Measurements from ENCODE around the gene SFXN5. TPM values are rescaled to one million over a fixed set of nuclear protein-coding genes. Genes with fewer than 3 reads are reported as not detected.

SFXN5 gene
- total and polyA plus RNA-seq, 2 of the 8 experiments (the other 6 are each of a cell fraction or from before 2014, with no cell fraction given) = 29.3 to 33.1 TPM

GRCh38 chr2:73087311-73087710 lies 15.8 kb upstream of the SFXN5 start:
- H3K9ac ChIP-seq (replicated peaks in 1 of 4; ENCODE audit: extremely low read depth in 1 of 4, low read depth in 3 of 4, low read length in 3 of 4) = no peak overlapping the region
- no peak overlapping the region for H3K14ac ChIP-seq (ENCODE audit: insufficient read length)
- no peak overlapping the region for H2AFZ ChIP-seq (ENCODE audit: low read length)
- no peak overlapping the region for H2BK12ac ChIP-seq (ENCODE audit: low read depth, low read length)
- H4K8ac ChIP-seq (ENCODE audit: extremely low read depth, insufficient read depth, low read length) = no peak overlapping the region
- peaks cover 4% of the 10 kb centered on the region; the same call in 1 of the 2 replicates for H3K79me1 ChIP-seq (ENCODE audit: low read depth, low read length)
- no peaks in the 10 kb centered on the region; a peak in 1 of 4 replicates for H3K79me2 ChIP-seq (ENCODE audit: control insufficient read depth in 1 of 2, insufficient read depth in 2 of 2, low read length in 2 of 2)
- H2BK5ac ChIP-seq (ENCODE audit: low read depth, low read length) = no peak overlapping the region
- no peak overlapping the region for H3K4me2 ChIP-seq (ENCODE audit: insufficient read depth in 1 of 2, low read depth in 2 of 2, low read length in 2 of 2)
- no peak overlapping the region for H4K5ac ChIP-seq (ENCODE audit: insufficient read length, low read depth, low read length)
- H3K9me3 ChIP-seq (ENCODE audit: insufficient read depth in 2 of 2, low read depth in 1 of 2, low read length in 1 of 2) = no peaks in the 10 kb centered on the region
- H4K20me1 ChIP-seq (replicated peaks in 1 of 2; ENCODE audit: control insufficient read depth in 1 of 2, insufficient read depth in 2 of 2, low read length in 2 of 2) = peaks cover 0 to 5% of the 10 kb centered on the region in 2 experiments
- H2AK5ac ChIP-seq (ENCODE audit: low read depth, low read length) = no peak overlapping the region
- DNase-seq (ENCODE audit: low read depth in 1 of 2, low spot score in 2 of 2) (no peak), FAIRE-seq (no peak)
- no peak overlapping the region for H3K4me3 ChIP-seq (ENCODE audit: extremely low read depth in 1 of 4, insufficient read depth in 2 of 4, low read depth in 3 of 4, low read length in 4 of 4)
- H3K4me1 ChIP-seq (replicated peaks in 1 of 4; ENCODE audit: control insufficient read depth in 3 of 4, insufficient read depth in 4 of 4, low read length in 3 of 4) = no peaks in the 10 kb centered on the region; a peak in 1 of 7 replicates
- H3K23ac ChIP-seq (ENCODE audit: insufficient read length) = no peak overlapping the region
- no peaks in the 10 kb centered on the region for H3K27me3 ChIP-seq (replicated peaks in 1 of 4; ENCODE audit: control insufficient read depth in 3 of 4, extremely low read depth in 1 of 4, insufficient read depth in 3 of 4, low read length in 3 of 4)
- no peak overlapping the region for H2BK15ac ChIP-seq (ENCODE audit: low read length)
- H3K18ac ChIP-seq (ENCODE audit: extremely low read depth, low read length) = no peak overlapping the region
- POLR2A ChIA-PET (ENCODE audit: partially characterized antibody) = interaction anchor here (1.6 to 3.4 kb wide), 2 partner anchors 13 to 24 kb away, joined by 3 to 11 read pairs; no protein-coding TSS in a partner anchor
- H3K23me2 ChIP-seq (ENCODE audit: low read depth, low read length) = no peaks in the 10 kb centered on the region
- no peak overlapping the region for H3K4ac ChIP-seq (replicated peaks; ENCODE audit: insufficient read length, low read depth, low read length)
- no peak overlapping the region for H2BK120ac ChIP-seq (replicated peaks; ENCODE audit: low read depth, low read length)
- CTCF ChIA-PET (ENCODE audit: partially characterized antibody) = interaction anchor here (0.7 to 12.9 kb wide), 16 partner anchors 8 to 222 kb away, joined by 3 to 321 read pairs (median 12); partner anchors contain the start of genes RAB11FIP5 and SMYD5
- no peaks in the 10 kb centered on the region for H3K36me3 ChIP-seq (ENCODE audit: control insufficient read depth in 2 of 4, insufficient read depth in 4 of 4, low read length in 3 of 4)
- no peak overlapping the region for H4K91ac ChIP-seq (replicated peaks; ENCODE audit: insufficient read length, low read length)
- no peak overlapping the region for H3K27ac ChIP-seq (ENCODE audit: low read depth, low read length)
- 73% methylated on average over 4 of the region's 4 CpGs; no CpG with 5 or more reads in 1 of the 2 experiments for WGBS, 2 experiments (ENCODE audit: extremely low coverage in 1 of 2, insufficient coverage in 1 of 2, insufficient read length in 1 of 2, insufficient replicate concordance in 2 of 2, low coverage in 1 of 2, low lambda C conversion rate in 2 of 2, missing lambda C conversion rate in 1 of 2)
- H3K56ac ChIP-seq (replicated peaks; ENCODE audit: insufficient read length, low read depth, low read length) = no peak overlapping the region
- H2BK20ac ChIP-seq (ENCODE audit: low read length) = no peak overlapping the region
- TF ChIP-seq ATF3 (IDR thresholded peaks at IDR 0.05; ENCODE audit: insufficient read depth, low read depth, low read length) (no peak), BRCA1 (IDR thresholded peaks at IDR 0.05; ENCODE audit: low read depth, low read length) (no peak), TAF7 (optimal IDR thresholded peaks at IDR 0.05; ENCODE audit: borderline replicate concordance, low read depth, low read length) (no peak), SIRT6 (IDR thresholded peaks at IDR 0.05; ENCODE audit: low read length) (no peak), HDAC2 (IDR thresholded peaks at IDR 0.05; ENCODE audit: borderline replicate concordance in 1 of 2, low read depth in 2 of 2, low read length in 2 of 2) (no peak), EGR1 (IDR thresholded peaks at IDR 0.05; ENCODE audit: borderline replicate concordance, low read depth, low read length) (no peak), CTBP2 (IDR thresholded peaks at IDR 0.05; ENCODE audit: borderline replicate concordance, insufficient read depth, insufficient read length, low read length) (no peak), ZNF274 (IDR thresholded peaks at IDR 0.05; ENCODE audit: borderline replicate concordance, extremely low read depth, low read length) (no peak), YY1 (IDR thresholded peaks at IDR 0.05; ENCODE audit: low read depth, low read length) (no peak), SIX5 (IDR thresholded peaks at IDR 0.05; ENCODE audit: low read depth, low read length) (no peak), RAD21 (IDR thresholded peaks at IDR 0.05 in 1 of 2, conservative IDR thresholded peaks at IDR 0.05 in 1 of 2; ENCODE audit: low read depth in 2 of 2, low read length in 2 of 2) (no peak), CBX5 (IDR thresholded peaks at IDR 0.05; ENCODE audit: low read depth, low read length) (no peak), TBP (IDR thresholded peaks at IDR 0.05; ENCODE audit: low read depth, low read length) (no peak)
